Memory B cell (primary cell): ENCODE data around the gene SMIM11.
"Not testable (repeated sequence)": the region's sequence is repeated elsewhere in the genome, so short reads cannot be mapped to it uniquely, and the experiment has no call there.

ENCODE experiments used
- ATAC-seq: fragments of 150-1000 bp; cut with Tn5 transposase; 2 replicates; pipeline ENCODE4 v1.10.0; 2021; ENCODE audit warnings: low read depth, mild to moderate bottlenecking, moderate library complexity
- DNase-seq, 2 donors: peaks; one replicate each; pipeline ENCODE4 v3.0.0; 2022; ENCODE audit warnings: low spot score in 2 of 2
- H3K27ac Mint-ChIP-seq: one replicate; pipeline ENCODE4 v1.8.0; 2022; ENCODE audit warnings: mild to moderate bottlenecking, moderate library complexity, mixed read lengths
- H3K27me3 Mint-ChIP-seq: one replicate; pipeline ENCODE4 v1.8.0; 2022; ENCODE audit warnings: mixed read lengths
- H3K36me3 Mint-ChIP-seq: one replicate; pipeline ENCODE4 v1.8.0; 2022; ENCODE audit warnings: mild to moderate bottlenecking, mixed read lengths
- H3K4me1 Mint-ChIP-seq: one replicate; pipeline ENCODE4 v1.8.0; 2022; ENCODE audit warnings: mixed read lengths
- H3K4me3 Mint-ChIP-seq: one replicate; pipeline ENCODE4 v1.8.0; 2022; ENCODE audit warnings: mild to moderate bottlenecking, moderate library complexity, mixed read lengths
- H3K9me3 Mint-ChIP-seq: one replicate; pipeline ENCODE4 v1.8.0; 2022; ENCODE audit warnings: mixed read lengths

The SMIM11 gene

DNA sequence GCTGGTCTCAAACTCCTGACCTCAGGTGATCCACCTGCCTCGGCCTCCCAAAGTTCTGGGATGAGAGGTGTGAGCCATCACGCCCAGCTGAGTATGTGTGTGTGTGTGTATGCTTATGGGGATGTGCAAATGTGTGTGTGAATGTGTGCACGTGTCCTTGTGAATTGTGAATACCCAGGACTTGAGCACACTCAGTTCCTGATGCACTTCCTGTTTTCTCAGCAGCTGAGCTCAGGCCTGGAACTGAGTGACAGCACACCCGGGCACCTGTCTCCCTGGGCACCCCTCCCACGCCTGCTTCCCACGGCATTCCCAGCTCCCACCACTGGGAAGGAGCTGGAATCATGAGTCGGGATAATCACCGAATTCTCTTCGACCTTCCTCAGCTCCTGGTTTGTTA, 32.0 kb downstream of the SMIM11 start:
- H3K27ac Mint-ChIP-seq, H3K4me3 Mint-ChIP-seq, H3K9me3 Mint-ChIP-seq, H3K27me3 Mint-ChIP-seq, H3K36me3 Mint-ChIP-seq, DNase-seq, H3K4me1 Mint-ChIP-seq: not testable (repeated sequence)
- ATAC-seq: peak; percentile 73

DNA sequence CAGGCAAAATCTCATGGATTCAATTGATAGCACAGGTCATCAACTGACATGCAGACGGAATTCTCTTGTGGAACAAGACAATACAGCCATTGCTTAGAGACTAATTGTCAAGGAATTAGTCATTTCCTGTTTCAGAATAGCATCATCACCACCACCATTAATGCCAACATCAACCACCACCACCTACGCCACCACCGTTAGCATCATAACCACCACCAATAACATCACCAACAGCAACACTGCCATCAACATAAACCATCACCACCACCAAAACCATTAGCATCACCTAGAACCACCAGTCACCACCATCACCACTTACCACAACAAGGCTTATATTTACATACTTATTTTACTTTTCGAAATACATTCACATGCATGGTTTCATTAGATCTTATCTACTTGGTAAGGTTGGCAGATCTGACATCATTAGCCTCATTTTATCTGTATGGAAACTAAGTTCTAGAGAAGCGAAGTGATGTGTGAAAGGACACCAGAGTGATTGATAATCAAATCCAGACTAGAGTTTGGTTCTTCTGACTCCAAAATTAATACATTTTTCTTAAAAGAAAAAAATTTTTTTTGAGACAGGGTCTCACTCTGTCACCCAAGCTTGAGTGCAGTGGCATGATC, 42.3 kb downstream of the SMIM11 start:
- not testable (repeated sequence) for DNase-seq, H3K9me3 Mint-ChIP-seq, ATAC-seq, H3K4me3 Mint-ChIP-seq, H3K27me3 Mint-ChIP-seq, H3K27ac Mint-ChIP-seq, H3K36me3 Mint-ChIP-seq, H3K4me1 Mint-ChIP-seq

DNA sequence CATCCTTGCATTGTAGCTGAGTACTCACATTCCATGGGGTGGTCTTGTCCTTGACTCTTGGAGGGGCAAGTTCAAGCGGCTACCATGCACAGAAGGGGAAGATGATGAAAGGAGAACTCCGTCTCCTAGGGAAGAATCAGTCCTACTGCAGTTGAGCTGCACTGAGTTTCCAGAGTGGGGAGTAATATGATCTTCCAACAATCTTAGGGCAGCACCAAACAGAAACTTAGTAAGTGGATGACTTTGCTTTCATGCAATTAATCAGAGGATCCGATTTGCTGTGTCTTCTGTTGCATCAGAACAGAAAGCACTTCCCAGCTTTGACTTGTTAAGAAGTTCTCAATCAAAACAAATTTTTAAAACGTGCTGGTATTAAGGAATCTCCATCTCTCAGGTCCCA, 48.5 kb downstream of the SMIM11 start, which contains the start of gene SMIM34:
SMIM34 (minus strand) TSS at position 147 of the 400 bp plus-strand sequence; CDS start at position 35, 112 bp downstream.
- ATAC-seq, DNase-seq, H3K36me3 Mint-ChIP-seq, H3K27me3 Mint-ChIP-seq, H3K4me1 Mint-ChIP-seq, H3K9me3 Mint-ChIP-seq, H3K4me3 Mint-ChIP-seq, H3K27ac Mint-ChIP-seq: not testable (repeated sequence)

DNA sequence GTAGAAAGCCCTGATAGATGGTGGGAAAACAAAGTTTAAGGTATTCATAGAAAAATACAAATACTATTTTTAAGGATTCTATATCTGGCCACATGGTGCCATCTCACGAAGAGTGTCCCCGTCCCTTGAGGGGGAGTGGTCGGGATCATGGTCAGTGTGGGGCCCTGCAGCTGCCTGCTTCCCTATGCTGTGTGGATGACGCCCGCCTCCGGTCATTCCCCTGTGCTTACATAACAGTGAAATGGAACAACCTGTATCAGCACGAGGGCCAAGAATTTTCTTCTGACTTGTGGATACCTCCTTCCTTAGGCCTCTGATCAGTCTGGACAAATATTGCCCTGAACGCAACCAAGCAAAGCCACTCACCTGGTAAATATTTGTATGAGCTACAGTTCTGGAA, 52.0 kb downstream of the SMIM11 start:
- not testable (repeated sequence) for H3K36me3 Mint-ChIP-seq, H3K4me1 Mint-ChIP-seq, H3K27ac Mint-ChIP-seq, H3K4me3 Mint-ChIP-seq, ATAC-seq, H3K27me3 Mint-ChIP-seq, H3K9me3 Mint-ChIP-seq, DNase-seq

DNA sequence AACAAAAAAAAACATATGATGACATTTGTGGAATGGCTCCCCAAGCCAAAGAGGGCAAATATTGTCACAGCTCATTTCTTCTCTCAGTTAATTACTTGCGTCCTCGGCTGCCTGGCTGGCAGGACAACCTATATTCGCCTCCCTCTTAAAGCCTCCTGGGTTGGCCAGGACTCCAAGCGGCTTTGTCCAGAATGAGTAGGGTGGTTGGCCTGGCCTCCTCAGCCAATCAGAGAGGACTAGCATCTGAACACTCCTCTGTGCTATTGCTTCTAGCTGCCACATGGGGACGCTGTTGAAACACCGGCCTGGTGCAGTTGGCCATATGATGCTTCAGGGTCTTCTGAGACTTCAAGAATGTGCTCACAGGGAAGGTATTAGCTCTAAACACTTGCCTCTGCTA, 53.1 kb downstream of the SMIM11 start:
- not testable (repeated sequence) for H3K27ac Mint-ChIP-seq, DNase-seq, H3K4me1 Mint-ChIP-seq, H3K27me3 Mint-ChIP-seq, H3K4me3 Mint-ChIP-seq, H3K9me3 Mint-ChIP-seq, ATAC-seq, H3K36me3 Mint-ChIP-seq

DNA sequence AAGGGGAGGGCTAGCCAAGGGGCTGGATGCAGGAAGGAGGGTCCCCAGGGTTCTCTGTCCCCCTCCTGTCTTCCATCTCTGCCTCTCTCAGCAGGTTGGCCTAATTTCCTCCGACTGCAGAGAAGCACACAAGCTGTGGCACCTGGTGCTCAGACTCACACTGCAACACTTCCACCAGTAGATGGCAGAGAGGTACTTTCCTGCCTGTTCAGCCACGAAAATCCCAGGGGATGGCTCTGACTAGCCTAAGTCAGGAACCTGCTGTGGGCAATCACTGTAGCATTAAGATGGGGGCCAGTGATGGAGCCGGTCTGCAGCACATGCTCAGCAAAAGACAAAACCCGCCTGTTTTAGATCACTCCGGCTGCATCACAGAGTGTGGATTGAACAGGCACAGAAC, 54.4 kb downstream of the SMIM11 start:
- not testable (repeated sequence) for H3K4me1 Mint-ChIP-seq, H3K36me3 Mint-ChIP-seq, H3K4me3 Mint-ChIP-seq, H3K9me3 Mint-ChIP-seq, ATAC-seq, H3K27me3 Mint-ChIP-seq, DNase-seq, H3K27ac Mint-ChIP-seq
